Skeletal muscle cell (primary cell): ENCODE results near the gene ADAMTSL5.
"Not testable (repeated sequence)": the region's sequence is repeated elsewhere in the genome, so short reads cannot be mapped to it uniquely, and the experiment has no call there.

Source experiments
- DNase-seq: peaks from one replicate; pipeline ENCODE4 v3.0.0-alpha.2; 2010; ENCODE audit warnings: low read depth
- H3K4me3 ChIP-seq: 2 replicates; pipeline ENCODE4 v1.5.1; 2011; ENCODE audit warnings: low read depth, mild to moderate bottlenecking, control low read depth, low read length, moderate library complexity

The ADAMTSL5 gene

DNA sequence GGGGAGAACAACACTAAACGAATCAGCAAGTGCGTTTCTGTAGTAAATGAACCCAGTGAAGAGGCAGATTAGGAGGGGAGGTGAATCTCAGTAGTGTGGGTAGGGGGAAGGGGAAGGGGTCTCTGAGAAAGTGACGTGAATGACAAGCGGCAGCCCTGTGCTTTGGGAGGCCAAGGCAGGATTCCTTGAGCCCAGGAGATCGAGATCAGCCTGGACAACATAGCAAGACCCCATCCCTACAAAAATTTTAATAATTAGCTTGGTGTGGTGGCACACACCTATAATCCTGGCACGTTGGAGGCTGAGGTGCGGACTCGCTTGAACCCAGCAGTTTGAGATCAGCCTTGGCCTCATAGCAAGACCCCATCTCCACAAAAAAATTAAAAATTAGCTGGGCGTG, 19.2 kb upstream of the ADAMTSL5 start:
- no peak for DNase-seq
- no peak overlapping the region for H3K4me3 ChIP-seq

GRCh38 chr19:1531587-1531986, 18.8 kb upstream of the ADAMTSL5 start:
- H3K4me3 ChIP-seq = no peak overlapping the region
- DNase-seq = no peak

GRCh38 chr19:1530856-1531255, 18.0 kb upstream of the ADAMTSL5 start:
- not testable (repeated sequence) for H3K4me3 ChIP-seq, DNase-seq

DNA sequence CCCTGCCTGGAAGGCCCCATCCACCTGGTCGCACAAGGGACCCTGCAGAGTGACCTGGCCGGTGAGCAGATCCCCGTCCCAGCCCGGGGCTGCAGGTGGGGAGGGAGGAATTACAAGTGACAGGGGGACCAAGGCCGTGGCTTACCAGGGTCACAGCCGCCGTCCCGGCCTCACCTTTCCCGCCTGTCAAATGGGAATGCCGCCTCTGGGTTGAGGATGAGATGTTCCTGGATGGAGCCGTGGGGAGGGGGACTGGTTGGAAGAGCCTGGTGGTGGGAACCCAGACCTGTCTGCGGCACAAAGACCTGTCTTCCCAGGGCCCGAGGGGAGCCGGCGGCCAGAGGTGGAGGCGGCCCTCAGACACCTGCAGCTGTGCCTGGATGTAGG, 16.6 kb upstream of the ADAMTSL5 start:
- no peak overlapping the region for H3K4me3 ChIP-seq
- DNase-seq = no peak

GRCh38 chr19:1528596-1529429, 16.0 kb upstream of the ADAMTSL5 start:
- no peak overlapping the region for H3K4me3 ChIP-seq
- DNase-seq = no peak

DNA sequence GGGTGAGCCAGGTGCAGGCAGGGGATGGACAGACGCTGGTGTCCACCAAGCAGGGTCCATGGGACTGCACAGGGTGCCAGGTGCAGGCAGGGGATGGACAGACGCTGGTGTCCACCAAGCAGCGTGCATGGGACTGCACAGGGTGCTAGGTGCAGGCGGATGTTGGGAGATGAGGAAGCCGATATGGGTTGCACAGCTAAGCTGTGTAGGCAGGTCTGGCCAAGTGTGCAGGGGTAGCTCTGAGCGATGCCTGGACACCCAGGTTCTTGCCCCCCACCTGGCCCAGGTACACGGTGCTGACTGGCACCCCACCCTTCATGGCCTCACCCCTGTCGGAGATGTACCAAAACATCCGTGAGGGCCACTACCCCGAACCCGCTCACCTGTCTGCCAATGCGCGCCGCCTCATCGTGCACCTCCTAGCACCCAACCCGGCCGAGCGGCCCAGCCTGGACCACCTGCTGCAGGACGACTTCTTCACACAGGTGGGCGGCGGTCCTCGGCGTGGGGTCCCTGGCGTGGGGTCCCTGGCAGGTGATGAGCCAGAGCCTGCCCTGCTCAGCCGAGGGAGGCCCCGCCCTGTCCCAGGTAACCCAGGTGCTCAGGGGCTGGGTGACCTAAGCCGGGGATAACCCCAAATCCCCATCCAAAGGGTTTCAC, 15.0 kb upstream of the ADAMTSL5 start:
- no peak overlapping the region for H3K4me3 ChIP-seq
- DNase-seq = no peak

GRCh38 chr19:1526979-1527649, 14.3 kb upstream of the ADAMTSL5 start:
- DNase-seq = no peak
- no peak overlapping the region for H3K4me3 ChIP-seq

GRCh38 chr19:1526066-1526778, 13.4 kb upstream of the ADAMTSL5 start:
- H3K4me3 ChIP-seq = no peak overlapping the region
- DNase-seq = no peak

- no peak for DNase-seq
- H3K4me3 ChIP-seq = no peak overlapping the region
Observed at GRCh38 chr19:1525343-1525742, 12.5 kb upstream of the ADAMTSL5 start.

GRCh38 chr19:1524972-1525325, 12.1 kb upstream of the ADAMTSL5 start:
- no peak for DNase-seq
- no peak overlapping the region for H3K4me3 ChIP-seq

DNA sequence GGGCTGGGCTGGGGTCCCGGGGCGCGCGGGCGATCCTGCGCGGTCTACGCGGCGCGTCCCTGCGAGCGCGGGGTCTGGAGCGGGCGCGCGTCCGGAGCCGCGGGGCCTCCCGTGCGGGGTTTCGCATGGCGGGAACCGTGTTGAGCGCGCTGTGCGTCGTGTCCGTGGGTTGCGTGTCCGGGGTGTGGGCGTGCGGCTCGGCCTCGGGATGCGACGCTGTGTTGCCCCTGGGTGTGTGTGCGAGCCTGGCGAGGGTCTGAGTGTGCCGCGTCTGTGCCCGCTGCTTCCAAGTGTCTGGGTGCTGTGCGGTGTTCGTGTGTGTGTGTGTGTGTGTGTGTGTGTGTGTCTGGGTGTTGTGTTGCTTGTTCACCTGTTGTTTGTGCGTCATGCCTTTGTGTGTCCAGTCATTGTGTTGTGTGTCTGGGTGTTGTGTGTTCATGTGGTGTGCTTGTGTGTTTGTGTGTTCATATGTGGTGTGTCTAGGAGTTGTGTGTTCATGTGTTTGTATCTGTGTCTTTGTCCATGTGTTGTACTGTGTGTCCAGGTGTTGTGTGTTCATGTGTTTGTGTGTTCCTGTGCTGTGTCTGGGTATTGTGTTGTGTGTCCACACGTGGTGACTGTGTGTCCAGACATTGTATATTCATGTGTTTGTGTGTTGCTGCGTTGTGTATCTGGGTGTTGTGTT, 11.6 kb upstream of the ADAMTSL5 start:
- no peak overlapping the region for H3K4me3 ChIP-seq
- no peak for DNase-seq

DNA sequence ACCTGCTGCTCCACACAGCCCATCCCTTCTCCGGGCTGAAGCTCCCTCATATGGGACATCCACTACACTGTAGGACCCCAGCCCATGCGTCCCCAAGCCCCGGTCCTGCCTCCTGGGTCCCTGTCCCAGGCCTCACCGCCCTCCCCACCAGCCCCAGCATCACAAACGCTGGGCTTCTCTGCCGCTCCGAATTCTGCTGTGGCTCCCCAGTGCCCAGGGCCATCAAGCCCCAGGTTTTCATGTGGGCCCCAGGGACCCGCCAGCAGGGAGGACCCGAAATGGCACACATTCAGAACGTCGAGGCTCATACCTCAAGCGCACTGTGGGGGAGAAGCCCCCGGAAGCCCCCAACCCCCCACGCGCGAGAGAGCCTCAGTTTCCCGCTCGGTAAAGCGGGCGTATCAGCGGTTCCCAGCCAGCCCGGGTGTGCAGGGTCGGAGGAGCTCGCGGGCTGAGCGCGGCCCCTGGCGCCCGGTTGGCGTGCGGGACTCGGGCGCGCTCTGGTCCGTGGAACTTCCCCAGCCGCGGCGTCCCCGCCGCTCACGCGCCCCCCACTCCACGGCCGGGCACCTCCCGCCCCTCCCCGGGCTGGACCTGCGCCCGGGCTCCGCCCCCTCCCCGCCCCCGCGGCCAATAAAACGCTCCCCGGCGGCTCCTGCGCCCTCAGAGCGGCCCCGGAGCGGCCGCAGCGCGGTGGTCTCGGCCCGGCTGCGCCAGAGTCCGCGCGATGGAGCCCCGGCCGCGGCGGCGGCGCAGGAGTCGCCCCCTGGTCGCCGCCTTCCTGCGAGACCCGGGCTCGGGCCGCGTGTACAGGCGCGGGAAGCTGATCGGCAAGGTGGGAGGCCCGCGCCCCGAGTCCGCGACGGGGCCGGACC, 10.8 kb upstream of the ADAMTSL5 start, which contains the start of gene PLK5:
TSS of gene PLK5 (plus strand) at position 666 of the 875 bp plus-strand sequence. CDS start 2,920 bp downstream, outside the sequence.
- DNase-seq = no peak

DNA sequence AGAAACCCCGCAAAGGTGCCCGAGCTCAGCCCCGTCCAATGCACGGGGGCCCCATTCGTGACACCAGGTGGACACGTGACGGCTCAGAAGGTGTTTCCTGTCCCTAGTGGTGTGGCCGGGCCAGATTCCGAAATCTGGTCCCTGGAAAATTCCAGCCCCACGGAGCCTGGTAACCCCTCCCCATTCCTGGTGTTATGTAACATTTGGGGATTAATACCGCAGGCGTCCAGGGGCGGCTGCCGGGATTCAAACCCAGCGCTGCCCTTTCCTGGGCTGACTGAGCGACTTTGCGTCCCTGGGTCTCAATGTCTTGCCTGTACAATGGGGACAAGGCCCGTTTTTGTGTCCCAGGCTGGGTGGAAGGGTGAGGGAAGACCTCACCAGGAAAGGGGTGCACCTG, 10.0 kb upstream of the ADAMTSL5 start:
- DNase-seq = no peak
- no peak overlapping the region for H3K4me3 ChIP-seq

More for the DNA sequence above, 10.8 kb upstream of the ADAMTSL5 start, which contains the start of gene PLK5:
- no peak within 1 kb of the TSS for H3K4me3 ChIP-seq

GRCh38 chr19:1522061-1522460, 9.2 kb upstream of the ADAMTSL5 start:
- no peak overlapping the region for H3K4me3 ChIP-seq
- DNase-seq = no peak

DNA sequence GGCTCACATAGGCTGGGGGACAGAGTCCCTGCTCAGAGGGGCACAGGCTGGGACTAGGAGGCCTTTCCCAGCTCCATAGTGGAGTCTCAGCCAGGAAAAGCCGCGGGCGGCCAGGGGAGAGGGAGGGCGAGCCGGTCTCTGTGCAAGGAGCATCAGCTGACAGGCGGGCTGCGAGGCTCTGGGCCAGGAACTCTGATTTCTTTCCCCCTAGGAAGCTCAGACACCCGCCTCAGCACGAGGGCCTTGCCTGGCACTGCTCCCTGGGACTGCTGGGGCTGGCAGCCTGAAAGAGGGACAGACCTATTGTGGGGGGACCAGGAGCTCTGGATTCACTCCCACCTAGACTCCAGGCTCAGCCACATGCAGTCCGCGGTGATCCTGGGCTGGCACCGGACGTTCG, 8.8 kb upstream of the ADAMTSL5 start:
- H3K4me3 ChIP-seq = no peak overlapping the region
- no peak for DNase-seq

- no peak overlapping the region for H3K4me3 ChIP-seq
- no peak for DNase-seq
Observed at GRCh38 chr19:1520203-1520780, 7.5 kb upstream of the ADAMTSL5 start.

GRCh38 chr19:1519802-1520201, 7.0 kb upstream of the ADAMTSL5 start:
- not testable (repeated sequence) for DNase-seq

DNA sequence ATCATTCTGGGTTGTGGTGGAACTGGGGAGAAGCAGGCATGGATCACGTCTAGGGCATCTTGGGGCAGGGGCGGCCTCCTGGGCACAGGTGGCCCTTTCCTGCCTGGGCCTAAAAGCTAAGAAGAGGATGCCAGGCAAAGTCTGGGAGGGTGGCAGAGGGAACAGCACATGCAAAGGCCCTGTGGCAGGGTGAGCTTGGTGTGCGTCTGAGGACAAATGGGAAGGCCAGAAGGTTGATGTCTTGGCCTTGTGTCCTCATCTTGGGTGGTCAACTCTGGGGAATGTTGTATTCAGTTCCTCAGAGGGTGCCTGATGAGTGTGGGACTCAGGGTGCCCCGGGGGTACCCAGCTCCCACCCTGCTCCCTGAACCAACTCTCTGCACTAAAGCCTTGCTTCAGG, 5.7 kb upstream of the ADAMTSL5 start:
- DNase-seq = no peak
- H3K4me3 ChIP-seq = no peak overlapping the region

More at GRCh38 chr19:1519802-1520201, 7.0 kb upstream of the ADAMTSL5 start:
- H3K4me3 ChIP-seq = not testable (repeated sequence)
